ENCODE results near the gene PTPRH.

The PTPRH gene

DNA sequence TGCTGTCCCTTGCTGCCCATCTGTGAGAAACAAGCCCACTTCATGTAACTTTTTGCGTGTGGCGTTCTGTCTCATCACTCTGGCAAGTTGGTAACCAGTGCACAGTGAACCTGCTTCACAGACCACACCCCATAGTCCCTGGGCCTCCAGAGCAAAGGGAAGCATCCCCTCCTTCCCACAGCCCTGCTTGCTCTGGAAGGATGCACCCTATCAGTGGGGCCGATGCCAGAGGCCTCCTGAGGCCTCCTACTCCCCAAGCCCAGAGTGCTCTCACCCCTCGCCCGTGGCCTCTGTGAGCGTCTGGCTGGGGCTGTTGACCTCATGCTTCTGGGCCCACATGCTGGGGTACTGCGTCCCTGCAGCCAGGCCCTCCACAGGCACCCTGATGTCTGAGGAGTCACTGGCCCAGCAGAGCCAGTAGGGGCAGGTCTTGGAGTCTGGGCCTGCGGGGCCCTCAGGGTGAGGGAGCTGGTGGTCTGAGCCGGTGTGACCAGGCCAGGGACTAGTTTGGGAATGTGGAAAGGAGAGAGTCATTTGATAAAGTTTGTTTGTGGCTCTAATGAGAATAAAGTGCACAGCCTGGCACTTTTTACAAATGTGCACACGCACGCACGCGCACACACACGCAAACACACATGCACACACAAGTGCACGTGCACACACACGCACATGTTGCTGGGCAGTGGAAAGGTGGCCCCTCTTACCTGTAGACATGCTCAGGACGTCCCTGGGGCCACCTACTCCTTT is 14.2 kb upstream of the PTPRH start:
- TF ChIP-seq, protein P1, sequence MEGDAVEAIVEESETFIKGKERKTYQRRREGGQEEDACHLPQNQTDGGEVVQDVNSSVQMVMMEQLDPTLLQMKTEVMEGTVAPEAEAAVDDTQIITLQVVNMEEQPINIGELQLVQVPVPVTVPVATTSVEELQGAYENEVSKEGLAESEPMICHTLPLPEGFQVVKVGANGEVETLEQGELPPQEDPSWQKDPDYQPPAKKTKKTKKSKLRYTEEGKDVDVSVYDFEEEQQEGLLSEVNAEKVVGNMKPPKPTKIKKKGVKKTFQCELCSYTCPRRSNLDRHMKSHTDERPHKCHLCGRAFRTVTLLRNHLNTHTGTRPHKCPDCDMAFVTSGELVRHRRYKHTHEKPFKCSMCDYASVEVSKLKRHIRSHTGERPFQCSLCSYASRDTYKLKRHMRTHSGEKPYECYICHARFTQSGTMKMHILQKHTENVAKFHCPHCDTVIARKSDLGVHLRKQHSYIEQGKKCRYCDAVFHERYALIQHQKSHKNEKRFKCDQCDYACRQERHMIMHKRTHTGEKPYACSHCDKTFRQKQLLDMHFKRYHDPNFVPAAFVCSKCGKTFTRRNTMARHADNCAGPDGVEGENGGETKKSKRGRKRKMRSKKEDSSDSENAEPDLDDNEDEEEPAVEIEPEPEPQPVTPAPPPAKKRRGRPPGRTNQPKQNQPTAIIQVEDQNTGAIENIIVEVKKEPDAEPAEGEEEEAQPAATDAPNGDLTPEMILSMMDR (IDR thresholded peaks at IDR 0.05; ENCODE audit: low read depth, low read length) = no peak
- H3K4me3 ChIP-seq (ENCODE audit: low read depth, low read length) = no peak overlapping the region

DNA sequence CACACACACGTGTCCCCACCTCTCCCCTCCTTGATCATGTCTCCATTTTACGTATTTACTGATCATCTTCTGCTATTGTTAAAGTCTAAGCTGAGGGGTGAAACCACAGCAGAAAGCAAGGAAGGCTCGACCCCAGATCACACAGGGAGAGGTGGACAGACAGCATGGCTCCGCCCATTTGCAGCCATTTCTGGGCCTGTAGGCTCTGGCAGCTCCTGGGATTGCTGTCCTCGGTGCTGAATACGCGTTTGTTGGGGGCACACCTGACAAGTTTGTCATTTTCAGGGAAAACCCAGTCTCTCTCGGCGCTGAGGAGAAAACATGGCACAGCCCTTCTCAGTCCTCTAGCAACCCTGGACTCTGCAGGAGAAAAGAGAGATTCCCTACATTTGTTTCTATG is 11.2 kb upstream of the PTPRH start:
- H3K4me3 ChIP-seq (ENCODE audit: low read depth, low read length) = no peak overlapping the region

DNA sequence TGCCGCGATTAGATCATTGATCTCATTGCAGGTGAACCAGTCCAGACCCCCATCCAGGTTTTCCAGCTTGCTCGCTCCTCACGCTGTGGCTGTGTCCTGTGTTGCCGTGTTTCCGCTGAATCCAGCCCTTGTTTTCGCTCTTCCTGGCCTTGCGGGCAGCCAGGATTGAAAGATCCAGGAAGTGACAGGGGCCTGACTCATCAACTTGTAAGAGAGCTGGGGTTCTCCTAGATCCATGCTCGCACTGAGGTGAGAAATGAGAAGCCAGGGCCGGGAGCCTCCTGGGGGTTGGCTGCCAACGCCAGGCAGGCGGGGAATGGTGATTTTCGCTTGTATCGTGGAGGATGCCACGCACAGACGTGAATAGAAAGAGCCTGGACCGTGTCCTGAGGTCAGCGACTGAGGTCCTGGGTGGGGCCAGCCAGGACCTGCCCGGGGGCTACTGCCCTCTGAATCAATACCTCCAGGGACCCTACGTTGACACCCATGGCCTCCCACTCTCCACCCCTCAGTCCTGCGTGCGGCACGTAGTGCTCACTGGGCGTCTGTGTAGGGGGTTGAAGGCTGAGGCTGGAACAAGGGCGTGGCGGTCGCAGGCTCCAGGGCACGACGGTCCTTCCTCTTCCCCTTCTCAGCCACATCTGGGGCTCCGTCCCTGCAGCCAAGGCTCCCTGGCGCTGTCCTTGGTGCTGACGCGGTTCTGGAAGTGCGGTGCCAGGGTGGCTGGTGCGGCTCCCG is 7.3 kb upstream of the PTPRH start:
- TF ChIP-seq, protein P1 (IDR thresholded peaks at IDR 0.05; ENCODE audit: low read depth, low read length) = no peak
- H3K4me3 ChIP-seq (ENCODE audit: low read depth, low read length) = peak overlapping the region; percentile 56

More for the DNA sequence above, 11.2 kb upstream of the PTPRH start:
- TF ChIP-seq, protein P1 (IDR thresholded peaks at IDR 0.05; ENCODE audit: low read depth, low read length) = no peak

DNA sequence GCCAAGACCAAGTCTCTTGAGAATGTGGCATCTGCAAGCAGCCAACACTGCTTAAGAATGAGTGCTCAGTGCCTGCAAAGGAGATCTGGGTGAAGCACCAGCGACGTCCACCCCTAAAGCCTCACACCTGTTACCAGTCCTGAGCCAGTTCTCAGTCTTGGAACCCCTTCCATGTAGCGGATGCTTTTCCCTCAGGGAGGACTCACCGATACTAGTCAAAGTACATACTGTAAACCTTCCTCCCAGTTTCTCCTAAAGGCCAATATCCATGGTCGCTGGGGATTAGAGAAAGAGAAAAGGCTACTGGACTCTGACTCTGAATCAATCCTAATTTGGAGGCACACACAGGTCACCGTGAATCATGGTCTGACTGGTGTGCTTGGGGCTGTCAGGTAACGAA is 4.2 kb upstream of the PTPRH start:
- H3K4me3 ChIP-seq (ENCODE audit: low read depth, low read length) = no peak overlapping the region
- TF ChIP-seq, protein P1 (IDR thresholded peaks at IDR 0.05; ENCODE audit: low read depth, low read length) = no peak

DNA sequence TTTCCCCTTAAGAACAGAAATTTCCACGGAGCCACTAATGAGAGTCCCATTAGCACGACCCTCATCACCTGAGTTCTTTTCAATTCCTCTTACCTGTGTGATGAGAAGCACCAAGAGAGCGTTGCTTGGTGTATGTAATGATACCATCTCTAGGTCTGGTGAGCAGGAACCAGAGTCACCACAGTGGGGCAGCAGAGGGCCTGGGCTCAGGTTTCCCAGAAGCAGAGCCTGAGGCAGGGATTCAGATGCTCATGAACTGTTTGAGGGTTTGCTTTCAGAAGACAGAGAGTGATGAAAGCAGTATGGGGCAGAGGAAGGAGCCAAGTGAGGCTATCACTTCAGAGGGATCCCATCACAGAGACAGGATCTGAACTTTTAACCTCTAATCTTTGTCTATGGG is 3.1 kb upstream of the PTPRH start:
- no peak overlapping the region for H3K4me3 ChIP-seq (ENCODE audit: low read depth, low read length)
- TF ChIP-seq, protein P1 (IDR thresholded peaks at IDR 0.05; ENCODE audit: low read depth, low read length) = no peak

DNA sequence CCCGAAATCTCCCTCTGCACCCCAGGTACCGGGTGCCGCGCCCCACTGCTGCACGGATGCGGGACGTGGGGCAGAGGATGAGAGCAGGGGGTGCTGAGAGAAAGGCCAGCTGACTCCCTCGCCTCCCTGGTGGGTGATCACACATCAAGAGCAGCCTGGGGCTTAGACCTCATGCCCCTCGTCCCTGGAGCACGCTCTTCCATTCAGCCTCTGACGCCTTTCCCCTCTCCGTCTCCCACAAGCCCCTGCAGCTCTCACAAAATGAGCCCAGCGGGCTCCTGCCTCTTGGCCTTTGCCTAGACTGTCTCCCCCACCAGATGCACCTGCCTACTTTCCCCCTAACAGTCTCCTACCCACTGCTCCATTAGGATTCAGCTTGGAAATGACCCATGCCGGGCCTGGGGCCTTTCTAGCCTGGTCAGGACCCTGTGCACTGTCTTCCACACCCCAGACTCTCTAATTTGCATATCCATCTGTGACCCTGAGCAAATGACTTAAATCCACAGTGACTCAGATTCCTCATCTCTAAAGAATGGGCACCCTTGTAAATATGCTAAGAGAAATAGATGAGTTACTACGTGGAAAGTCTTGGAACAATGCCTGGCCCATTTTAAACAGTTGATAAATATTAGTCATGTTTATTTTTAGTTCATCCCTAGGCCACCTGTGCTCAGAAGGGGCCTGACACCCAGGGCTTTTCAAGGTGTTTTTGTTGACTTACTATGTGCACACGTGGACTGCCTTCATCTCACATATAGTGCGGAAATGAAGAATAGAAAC is 582 bp upstream of the PTPRH start:
- TF ChIP-seq, protein P1 (IDR thresholded peaks at IDR 0.05; ENCODE audit: low read depth, low read length) = no peak
- H3K4me3 ChIP-seq (ENCODE audit: low read depth, low read length) = no peak overlapping the region
